Smooth muscle cell (in vitro differentiated cells): Measurements from ENCODE around the gene ACTG1. TPM values are rescaled to one million over a fixed set of nuclear protein-coding genes. Genes with fewer than 3 reads are reported as not detected.

Experiments used
- DNase-seq: peaks from one replicate; lab custom pipeline; 2025; ENCODE audit not compliant: unreplicated experiment; lab: John Stamatoyannopoulos, UW
- H2AFZ ChIP-seq: fragments of 200-600 bp; sonication (generic); 2 replicates; pipeline ENCODE4 v1.6.0; 2016; ENCODE audit warnings: antibody characterized with exemption, low read depth, mild to moderate bottlenecking
- H3F3A ChIP-seq: fragments of 200-600 bp; sonication (generic); 2 replicates; pipeline ENCODE4 v1.6.0; 2017; ENCODE audit warnings: antibody characterized with exemption, low read depth
- H3K27ac ChIP-seq: fragments of 200-600 bp; sonication (generic); 2 replicates; pipeline ENCODE4 v1.5.1; 2016; ENCODE audit warnings: low read depth, mild to moderate bottlenecking
- H3K27me3 ChIP-seq: fragments of 200-600 bp; sonication (generic); 2 replicates; pipeline ENCODE4 v1.6.1; 2016; ENCODE audit warnings: low read depth, mild to moderate bottlenecking
- H3K36me3 ChIP-seq: fragments of 200-600 bp; sonication (generic); 2 replicates; pipeline ENCODE4 v1.5.1; 2016; ENCODE audit warnings: low read depth
- H3K4me1 ChIP-seq: fragments of 200-600 bp; sonication (generic); 2 replicates; pipeline ENCODE4 v1.5.1; 2016; ENCODE audit warnings: low read depth
- H3K4me2 ChIP-seq: fragments of 200-600 bp; sonication (generic); 2 replicates; pipeline ENCODE4 v1.6.0; 2016; ENCODE audit warnings: mild to moderate bottlenecking
- H3K4me3 ChIP-seq: fragments of 200-600 bp; sonication (generic); 2 replicates; pipeline ENCODE4 v1.5.1; 2016; ENCODE audit warnings: mild to moderate bottlenecking
- H3K79me2 ChIP-seq: fragments of 200-600 bp; sonication (generic); 2 replicates; pipeline ENCODE4 v1.6.0; 2016; ENCODE audit warnings: low read depth, mild to moderate bottlenecking
- H3K9ac ChIP-seq: fragments of 200-600 bp; sonication (generic); 2 replicates; pipeline ENCODE4 v1.6.0; 2016; ENCODE audit warnings: low read depth
- H3K9me3 ChIP-seq: fragments of 200-600 bp; sonication (generic); replicated peaks from 2 replicates; pipeline ENCODE4 v1.5.1; 2016; ENCODE audit warnings: low read depth
- H4K20me1 ChIP-seq: fragments of 200-600 bp; sonication (generic); 2 replicates; pipeline ENCODE4 v1.6.0; 2016; ENCODE audit warnings: low read depth
- CTCF ChIP-seq: fragments of 200-600 bp; sonication (generic); IDR thresholded peaks from 2 replicates; pipeline ENCODE4 v1.5.1; 2017; ENCODE audit warnings: borderline replicate concordance, mild to moderate bottlenecking, antibody characterized with exemption; ENCODE audit not compliant: insufficient read depth, poor library complexity, severe bottlenecking
- WGBS: methylation state at CpG from one replicate; pipeline ENCODE4 v1.1.7; 2016; ENCODE audit warnings: low lambda C conversion rate; 5-methylcytosine and 5-hydroxymethylcytosine counted together
- polyA plus RNA-seq: library from polyadenylated mRNA; unstranded; fragments of >200 nt; fragmentation: Nextera tagmentation; extraction: Ambion mirVana; gene quantifications from 2 replicates; pipeline ENCODE4 v1.2.1, GENCODE V29; 2016
- total RNA-seq: library from RNA; depleted of rRNA; stranded (reverse); fragments of >200 nt; gene quantifications from 2 replicates; pipeline ENCODE4 v1.2.3, GENCODE V29; 2014

The ACTG1 gene
- total and polyA plus RNA-seq, 2 experiments from 2014 or later: 5,332 to 6,793 TPM

- H2AFZ ChIP-seq: no peak overlapping the region
- H3F3A ChIP-seq: peaks cover 28% of the 10 kb centered on the region
- no peaks in the 10 kb centered on the region for H3K9me3 ChIP-seq
- H3K4me1 ChIP-seq: no peaks in the 10 kb centered on the region
- H3K4me2 ChIP-seq: no peak overlapping the region
- WGBS: 96% methylated on average over 12 of the region's 12 CpGs
- no peaks in the 10 kb centered on the region for H3K27me3 ChIP-seq
- H3K9ac ChIP-seq: no peak overlapping the region
- H3K4me3 ChIP-seq: no peak overlapping the region
- H3K79me2 ChIP-seq: peaks cover 13% of the 10 kb centered on the region
- no peak overlapping the region for H3K27ac ChIP-seq
- H3K36me3 ChIP-seq: no peaks in the 10 kb centered on the region
- DNase-seq: no peak
- TF ChIP-seq CTCF: no peak
- peaks cover 16% of the 10 kb centered on the region for H4K20me1 ChIP-seq
Observed at GRCh38 chr17:81558115-81558468, 45.5 kb upstream of the ACTG1 start.

- no peaks in the 10 kb centered on the region for H3K4me1 ChIP-seq
- H3K4me2 ChIP-seq: no peak overlapping the region
- H3K27me3 ChIP-seq: no peaks in the 10 kb centered on the region
- H3K9ac ChIP-seq: no peak overlapping the region
- H3K36me3 ChIP-seq: no peaks in the 10 kb centered on the region
- H2AFZ ChIP-seq: no peak overlapping the region
- 94% methylated on average over 21 of the region's 21 CpGs for WGBS
- no peak overlapping the region for H3K27ac ChIP-seq
- H4K20me1 ChIP-seq: peaks cover 16% of the 10 kb centered on the region
- peaks cover 28% of the 10 kb centered on the region for H3F3A ChIP-seq
- no peak for TF ChIP-seq CTCF
- no peak overlapping the region for H3K4me3 ChIP-seq
- DNase-seq: no peak
- no peaks in the 10 kb centered on the region for H3K9me3 ChIP-seq
- peaks cover 12% of the 10 kb centered on the region for H3K79me2 ChIP-seq
Observed at GRCh38 chr17:81557276-81558114, 44.9 kb upstream of the ACTG1 start.

- no peak overlapping the region for H3K4me3 ChIP-seq
- peaks cover 16% of the 10 kb centered on the region for H4K20me1 ChIP-seq
- H3K79me2 ChIP-seq: peaks cover 7% of the 10 kb centered on the region
- no peaks in the 10 kb centered on the region for H3K36me3 ChIP-seq
- no peak overlapping the region for H3K4me2 ChIP-seq
- peaks cover 26% of the 10 kb centered on the region for H3F3A ChIP-seq
- 96% methylated on average over 6 of the region's 6 CpGs for WGBS
- no peaks in the 10 kb centered on the region for H3K4me1 ChIP-seq
- H3K27me3 ChIP-seq: no peaks in the 10 kb centered on the region
- H3K9ac ChIP-seq: no peak overlapping the region
- no peak for TF ChIP-seq CTCF
- DNase-seq: no peak
- no peak overlapping the region for H3K27ac ChIP-seq
- H3K9me3 ChIP-seq: no peaks in the 10 kb centered on the region
- H2AFZ ChIP-seq: no peak overlapping the region
Observed at GRCh38 chr17:81556863-81557262, 44.3 kb upstream of the ACTG1 start.

GRCh38 chr17:81556175-81556691 lies 43.6 kb upstream of the ACTG1 start:
- TF ChIP-seq CTCF: no peak
- H3K4me3 ChIP-seq: no peak overlapping the region
- H3F3A ChIP-seq: peaks cover 22% of the 10 kb centered on the region
- H3K9me3 ChIP-seq: no peaks in the 10 kb centered on the region
- H2AFZ ChIP-seq: no peak overlapping the region
- peaks cover 6% of the 10 kb centered on the region for H3K79me2 ChIP-seq
- H3K4me2 ChIP-seq: no peak overlapping the region
- DNase-seq: no peak
- H3K27ac ChIP-seq: peak overlapping the region; percentile 21
- H3K36me3 ChIP-seq: no peaks in the 10 kb centered on the region
- H3K4me1 ChIP-seq: peaks cover under 1% of the 10 kb centered on the region
- WGBS: 85% methylated on average over 9 of the region's 9 CpGs
- H4K20me1 ChIP-seq: peaks cover 16% of the 10 kb centered on the region
- H3K9ac ChIP-seq: no peak overlapping the region
- no peaks in the 10 kb centered on the region for H3K27me3 ChIP-seq
